PFSK-1 (cell line): ENCODE results near the gene RYR2.

Experiments
- FOXP2 ChIP-seq: optimal IDR thresholded peaks from 2 replicates; pipeline ENCODE3; 2011; ENCODE audit warnings: borderline replicate concordance, control low read depth, inconsistent platforms; ENCODE audit not compliant: insufficient read depth; ENCODE audit errors: extremely low read length, extremely low read depth
- POLR2AphosphoS5 ChIP-seq: IDR thresholded peaks from 2 replicates; pipeline ENCODE4 v1.6.1; 2012; ENCODE audit warnings: low read depth, mild to moderate bottlenecking, control low read depth, low read length, moderate library complexity
- REST ChIP-seq, 2 experiments: IDR thresholded peaks; 2 replicates each; pipeline versions ENCODE4 v1.6.1 to v1.8.0; 2011 to 2012; ENCODE audit warnings: low read depth in 2 of 2, low read length in 2 of 2, control low read depth in 1 of 2, inconsistent platforms in 1 of 2, mild to moderate bottlenecking in 1 of 2, moderate library complexity in 1 of 2; ENCODE audit not compliant: insufficient read depth in 1 of 2
- SIN3A ChIP-seq: IDR thresholded peaks from 2 replicates; pipeline ENCODE4 v1.6.1; 2012; ENCODE audit warnings: mild to moderate bottlenecking, low read length, moderate library complexity, borderline replicate concordance; ENCODE audit not compliant: insufficient read depth
- TAF1 ChIP-seq: IDR thresholded peaks from 2 replicates; pipeline ENCODE4 v1.6.1; 2012; ENCODE audit warnings: low read length, control low read depth, borderline replicate concordance; ENCODE audit not compliant: insufficient read depth

RYR2 gene

GRCh38 chr1:237261198-237261597 is 219.2 kb downstream of the RYR2 start:
- no peak for TF ChIP-seq TAF1
- TF ChIP-seq FOXP2: no peak
- no peak for TF ChIP-seq POLR2AphosphoS5
- TF ChIP-seq REST (IDR thresholded peaks at IDR 0.05; ENCODE audit: insufficient read depth in 1 of 2, low read depth in 2 of 2, low read length in 2 of 2): no peak
- TF ChIP-seq SIN3A: no peak

GRCh38 chr1:237267743-237268142 is 225.8 kb downstream of the RYR2 start:
- TF ChIP-seq FOXP2 (no peak), POLR2AphosphoS5 (no peak), SIN3A (no peak), REST (IDR thresholded peaks at IDR 0.05; ENCODE audit: insufficient read depth in 1 of 2, low read depth in 2 of 2, low read length in 2 of 2) (no peak), TAF1 (no peak)

- TF ChIP-seq FOXP2: no peak
- no peak for TF ChIP-seq SIN3A
- TF ChIP-seq POLR2AphosphoS5: no peak
- no peak for TF ChIP-seq REST (IDR thresholded peaks at IDR 0.05; ENCODE audit: insufficient read depth in 1 of 2, low read depth in 2 of 2, low read length in 2 of 2)
- no peak for TF ChIP-seq TAF1
Observed at GRCh38 chr1:237269938-237270337, 228.0 kb downstream of the RYR2 start.

- TF ChIP-seq REST (IDR thresholded peaks at IDR 0.05; ENCODE audit: insufficient read depth in 1 of 2, low read depth in 2 of 2, low read length in 2 of 2) (no peak), FOXP2 (no peak), TAF1 (no peak), POLR2AphosphoS5 (no peak), SIN3A (no peak)
Observed at GRCh38 chr1:237270353-237270752, 228.4 kb downstream of the RYR2 start.

GRCh38 chr1:237279629-237280028 is 237.6 kb downstream of the RYR2 start:
- no peak for TF ChIP-seq FOXP2
- TF ChIP-seq SIN3A: no peak
- TF ChIP-seq REST (IDR thresholded peaks at IDR 0.05; ENCODE audit: insufficient read depth in 1 of 2, low read depth in 2 of 2, low read length in 2 of 2): no peak
- no peak for TF ChIP-seq TAF1
- TF ChIP-seq POLR2AphosphoS5: no peak
